WI38 (cell line): ENCODE data around the gene TRMT2A.

Experiments
- H3K4me3 ChIP-seq: 2 replicates; pipeline ENCODE4 v1.5.1; 2011; ENCODE audit warnings: low read depth, mild to moderate bottlenecking, control low read depth, low read length
- TF ChIP-seq, protein P1 (sequence below): IDR thresholded peaks from 2 replicates; pipeline ENCODE4 v1.5.1; 2012; ENCODE audit warnings: low read depth, mild to moderate bottlenecking, control low read depth, low read length

The TRMT2A gene

DNA sequence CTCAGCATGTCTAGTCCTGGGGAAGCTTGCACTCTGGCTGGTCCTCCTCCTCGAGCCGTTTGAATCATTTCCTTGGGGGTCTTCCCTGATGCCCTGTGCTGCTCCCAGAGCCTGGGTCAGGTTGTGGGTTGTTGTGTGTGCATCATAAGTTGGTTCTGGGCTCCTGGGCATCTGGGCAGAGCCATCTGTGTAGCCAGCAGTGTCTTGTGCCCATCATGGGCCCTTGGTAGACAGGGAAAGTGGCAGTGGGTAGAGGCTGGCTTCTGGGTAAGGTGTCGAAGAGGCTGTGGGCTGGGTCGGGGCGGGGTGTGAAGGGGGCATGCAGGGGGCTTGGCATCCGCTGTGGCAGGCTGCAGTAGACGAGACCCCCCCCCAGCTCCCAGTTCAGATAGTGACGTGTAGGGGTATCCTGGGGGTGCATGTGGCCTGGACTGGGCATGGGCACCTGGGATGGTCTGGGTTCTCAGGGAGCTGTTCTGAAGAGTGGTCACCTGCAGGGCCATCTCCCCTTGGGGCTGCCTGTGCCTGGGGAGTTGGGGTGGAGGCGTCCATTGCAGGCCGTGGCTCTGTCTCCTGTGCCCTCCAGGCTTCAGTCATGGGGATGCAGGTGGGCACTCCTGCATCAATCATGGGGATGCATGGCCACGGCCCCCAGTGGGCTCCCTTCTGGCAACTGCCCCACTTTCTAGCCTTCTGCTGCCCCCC, 7.2 kb upstream of the TRMT2A start:
- no peak overlapping the region for H3K4me3 ChIP-seq
- TF ChIP-seq, protein P1, sequence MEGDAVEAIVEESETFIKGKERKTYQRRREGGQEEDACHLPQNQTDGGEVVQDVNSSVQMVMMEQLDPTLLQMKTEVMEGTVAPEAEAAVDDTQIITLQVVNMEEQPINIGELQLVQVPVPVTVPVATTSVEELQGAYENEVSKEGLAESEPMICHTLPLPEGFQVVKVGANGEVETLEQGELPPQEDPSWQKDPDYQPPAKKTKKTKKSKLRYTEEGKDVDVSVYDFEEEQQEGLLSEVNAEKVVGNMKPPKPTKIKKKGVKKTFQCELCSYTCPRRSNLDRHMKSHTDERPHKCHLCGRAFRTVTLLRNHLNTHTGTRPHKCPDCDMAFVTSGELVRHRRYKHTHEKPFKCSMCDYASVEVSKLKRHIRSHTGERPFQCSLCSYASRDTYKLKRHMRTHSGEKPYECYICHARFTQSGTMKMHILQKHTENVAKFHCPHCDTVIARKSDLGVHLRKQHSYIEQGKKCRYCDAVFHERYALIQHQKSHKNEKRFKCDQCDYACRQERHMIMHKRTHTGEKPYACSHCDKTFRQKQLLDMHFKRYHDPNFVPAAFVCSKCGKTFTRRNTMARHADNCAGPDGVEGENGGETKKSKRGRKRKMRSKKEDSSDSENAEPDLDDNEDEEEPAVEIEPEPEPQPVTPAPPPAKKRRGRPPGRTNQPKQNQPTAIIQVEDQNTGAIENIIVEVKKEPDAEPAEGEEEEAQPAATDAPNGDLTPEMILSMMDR, result no peak

DNA sequence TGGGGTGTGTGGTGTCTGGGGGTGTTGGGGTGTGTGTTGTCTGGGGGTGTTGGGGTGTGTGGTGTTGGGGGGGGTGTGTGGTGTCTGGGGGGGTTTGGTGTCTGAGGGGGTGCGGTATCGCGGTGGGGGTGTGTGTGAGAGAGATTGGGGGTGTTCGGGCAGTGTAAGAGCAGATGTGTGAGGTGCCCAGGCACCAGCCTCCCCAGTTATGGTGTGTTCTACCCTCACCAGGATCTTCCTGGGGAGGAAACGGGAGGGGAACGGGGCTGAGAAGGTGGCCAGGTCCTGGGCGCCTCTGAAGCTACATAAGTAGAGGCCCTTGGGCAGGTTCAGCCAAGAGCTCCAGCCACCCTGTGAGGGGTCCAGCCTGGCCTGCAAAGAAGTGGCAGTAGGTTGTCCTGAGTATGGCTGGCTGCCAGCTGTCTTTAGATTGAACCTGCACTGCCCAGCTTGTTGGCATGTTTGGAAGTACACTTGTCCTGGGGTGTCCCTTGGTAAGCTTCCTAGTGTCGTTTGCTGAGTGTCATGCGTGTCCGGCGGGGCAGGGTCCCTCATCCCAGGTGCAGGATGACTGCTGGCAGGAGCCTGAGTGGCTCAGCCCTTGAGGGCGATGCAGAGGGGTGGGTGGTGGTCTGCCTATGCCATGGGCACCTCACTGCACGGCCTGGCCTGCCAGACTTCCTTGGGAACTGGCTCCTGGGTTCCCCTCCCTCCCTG, 6.5 kb upstream of the TRMT2A start:
- H3K4me3 ChIP-seq, result no peak overlapping the region
- TF ChIP-seq, protein P1, result no peak

- no peak overlapping the region for H3K4me3 ChIP-seq
Measured at GRCh38 chr22:20121856-20122415, 4.9 kb upstream of the TRMT2A start.

DNA sequence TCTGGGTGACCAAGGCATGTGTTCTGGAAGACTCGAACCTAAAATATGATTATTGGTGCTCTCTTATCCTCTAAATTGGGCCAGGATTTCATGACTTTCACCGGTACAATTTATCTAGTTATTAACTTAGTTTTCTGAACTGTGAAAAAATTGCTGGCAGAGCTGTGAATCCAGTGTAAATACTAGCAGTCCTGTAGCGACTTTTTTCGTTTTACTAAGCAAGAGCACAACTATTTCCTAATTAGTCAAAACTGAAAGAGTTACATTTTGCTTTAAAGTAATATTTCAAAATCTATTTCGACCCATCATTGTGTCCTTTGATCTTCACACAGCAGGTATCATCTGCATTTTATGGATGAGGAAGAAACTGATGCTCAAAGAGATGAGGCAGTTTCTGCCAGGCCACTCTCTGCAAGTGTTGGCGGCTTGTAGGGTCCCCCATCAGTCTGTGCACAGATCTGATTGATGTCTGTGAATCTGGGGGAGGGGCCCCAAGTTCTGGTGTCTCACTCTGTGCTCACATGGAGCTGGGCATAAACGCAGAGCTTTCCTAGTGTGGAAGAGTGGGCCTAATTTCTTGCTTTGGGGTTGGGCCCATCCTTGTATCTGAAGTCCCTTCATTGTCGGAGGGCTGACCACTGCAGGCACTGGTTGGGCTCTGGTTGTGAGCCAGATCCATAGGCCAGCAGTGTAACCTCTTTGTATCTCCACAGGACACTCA, 1.4 kb upstream of the TRMT2A start:
- TF ChIP-seq, protein P1, result no peak
- peak overlapping the region; percentile 86 for H3K4me3 ChIP-seq

More at GRCh38 chr22:20121856-20122415, 4.9 kb upstream of the TRMT2A start:
- TF ChIP-seq, protein P1, result no peak

DNA sequence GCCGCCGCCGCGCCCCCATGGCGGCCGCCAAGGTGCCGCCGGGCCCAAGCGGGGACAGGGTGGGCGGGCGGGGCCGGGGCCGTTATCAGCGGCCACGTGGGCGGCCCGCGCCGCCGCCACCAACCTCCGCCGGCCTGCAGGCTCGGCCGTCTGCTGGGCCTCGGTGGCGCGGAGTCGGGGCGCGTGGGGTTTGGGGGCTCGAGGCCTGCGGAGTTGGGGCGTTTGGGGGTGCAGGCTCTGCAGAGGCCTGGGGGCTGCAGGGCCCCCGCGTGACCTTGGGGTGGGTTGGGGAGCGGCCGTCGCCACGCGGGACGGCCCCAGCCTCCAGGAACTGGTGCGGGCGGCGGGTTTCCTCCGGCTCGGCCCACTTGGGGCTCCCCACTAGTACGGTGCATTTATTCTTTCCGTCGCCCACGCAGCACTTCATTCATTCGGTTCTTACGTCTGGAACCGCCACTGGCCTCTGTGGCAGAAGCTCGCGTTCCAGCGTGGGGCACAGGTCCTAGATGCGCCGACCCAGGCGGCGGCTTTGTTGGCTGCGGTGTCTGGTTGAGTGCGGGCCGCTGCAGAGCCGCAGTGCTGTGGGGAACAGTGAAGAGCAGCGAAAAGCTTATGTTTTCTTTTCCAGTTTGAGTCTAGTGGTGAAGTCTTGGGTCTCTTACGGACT, 740 bp upstream of the TRMT2A start:
- TF ChIP-seq, protein P1, result no peak
- peak overlapping the region; percentile 86 for H3K4me3 ChIP-seq

- TF ChIP-seq, protein P1, result no peak
- peak overlapping the region; percentile 86 for H3K4me3 ChIP-seq
Measured at GRCh38 chr22:20116376-20116950, 563 bp downstream of the TRMT2A start.
